Smooth muscle cell (in vitro differentiated cells): Measurements from ENCODE around the gene GDF7. TPM values are rescaled to one million over a fixed set of nuclear protein-coding genes. Genes with fewer than 3 reads are reported as not detected.

Experiments used
- DNase-seq: peaks from one replicate; lab custom pipeline; 2025; ENCODE audit not compliant: unreplicated experiment; lab: John Stamatoyannopoulos, UW
- H2AFZ ChIP-seq: fragments of 200-600 bp; sonication (generic); 2 replicates; pipeline ENCODE4 v1.6.0; 2016; ENCODE audit warnings: antibody characterized with exemption, low read depth, mild to moderate bottlenecking
- H3F3A ChIP-seq: fragments of 200-600 bp; sonication (generic); 2 replicates; pipeline ENCODE4 v1.6.0; 2017; ENCODE audit warnings: antibody characterized with exemption, low read depth
- H3K27ac ChIP-seq: fragments of 200-600 bp; sonication (generic); 2 replicates; pipeline ENCODE4 v1.5.1; 2016; ENCODE audit warnings: low read depth, mild to moderate bottlenecking
- H3K27me3 ChIP-seq: fragments of 200-600 bp; sonication (generic); 2 replicates; pipeline ENCODE4 v1.6.1; 2016; ENCODE audit warnings: low read depth, mild to moderate bottlenecking
- H3K36me3 ChIP-seq: fragments of 200-600 bp; sonication (generic); 2 replicates; pipeline ENCODE4 v1.5.1; 2016; ENCODE audit warnings: low read depth
- H3K4me1 ChIP-seq: fragments of 200-600 bp; sonication (generic); 2 replicates; pipeline ENCODE4 v1.5.1; 2016; ENCODE audit warnings: low read depth
- H3K4me2 ChIP-seq: fragments of 200-600 bp; sonication (generic); 2 replicates; pipeline ENCODE4 v1.6.0; 2016; ENCODE audit warnings: mild to moderate bottlenecking
- H3K4me3 ChIP-seq: fragments of 200-600 bp; sonication (generic); 2 replicates; pipeline ENCODE4 v1.5.1; 2016; ENCODE audit warnings: mild to moderate bottlenecking
- H3K79me2 ChIP-seq: fragments of 200-600 bp; sonication (generic); 2 replicates; pipeline ENCODE4 v1.6.0; 2016; ENCODE audit warnings: low read depth, mild to moderate bottlenecking
- H3K9ac ChIP-seq: fragments of 200-600 bp; sonication (generic); 2 replicates; pipeline ENCODE4 v1.6.0; 2016; ENCODE audit warnings: low read depth
- H3K9me3 ChIP-seq: fragments of 200-600 bp; sonication (generic); replicated peaks from 2 replicates; pipeline ENCODE4 v1.5.1; 2016; ENCODE audit warnings: low read depth
- H4K20me1 ChIP-seq: fragments of 200-600 bp; sonication (generic); 2 replicates; pipeline ENCODE4 v1.6.0; 2016; ENCODE audit warnings: low read depth
- WGBS: methylation state at CpG from one replicate; pipeline ENCODE4 v1.1.7; 2016; ENCODE audit warnings: low lambda C conversion rate; 5-methylcytosine and 5-hydroxymethylcytosine counted together
- polyA plus RNA-seq: library from polyadenylated mRNA; unstranded; fragments of >200 nt; fragmentation: Nextera tagmentation; extraction: Ambion mirVana; gene quantifications from 2 replicates; pipeline ENCODE4 v1.2.1, GENCODE V29; 2016
- total RNA-seq: library from RNA; depleted of rRNA; stranded (reverse); fragments of >200 nt; gene quantifications from 2 replicates; pipeline ENCODE4 v1.2.3, GENCODE V29; 2014
- TF ChIP-seq, protein P1 (sequence below): fragments of 200-600 bp; sonication (generic); IDR thresholded peaks from 2 replicates; pipeline ENCODE4 v1.5.1; 2017; ENCODE audit warnings: borderline replicate concordance, mild to moderate bottlenecking, antibody characterized with exemption; ENCODE audit not compliant: insufficient read depth, poor library complexity, severe bottlenecking

Gene GDF7
- total and polyA plus RNA-seq, 2 experiments from 2014 or later = under 0.01 TPM; not detected in 1

DNA sequence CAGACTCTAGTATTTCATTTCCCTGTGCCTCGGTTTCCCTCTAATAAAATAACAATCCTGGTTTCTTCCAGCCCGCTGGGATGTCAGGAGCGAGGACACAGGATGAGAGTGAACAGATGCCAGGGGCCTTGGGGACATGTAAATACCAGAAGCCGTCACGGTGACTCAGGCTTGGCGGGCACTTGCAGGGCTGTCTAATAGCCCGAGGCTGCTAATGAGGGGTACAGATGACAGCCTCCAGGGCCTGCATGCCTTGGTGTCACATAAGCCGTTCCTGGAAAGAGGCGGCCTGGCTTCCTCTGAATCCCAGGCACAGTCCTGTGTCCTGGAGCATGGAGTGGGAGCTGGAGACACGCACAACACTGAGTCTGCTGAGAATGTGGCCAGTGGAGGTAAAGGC, 44.2 kb upstream of the GDF7 start:
- H3K36me3 ChIP-seq = no peaks in the 10 kb centered on the region
- H4K20me1 ChIP-seq = no peaks in the 10 kb centered on the region
- H3K4me2 ChIP-seq = peak overlapping the region; percentile 1
- peak overlapping the region; percentile 31 for H3K27ac ChIP-seq
- H3K9ac ChIP-seq = no peak overlapping the region
- no peak for DNase-seq
- H2AFZ ChIP-seq = no peak overlapping the region
- H3K79me2 ChIP-seq = no peaks in the 10 kb centered on the region
- TF ChIP-seq, protein P1, sequence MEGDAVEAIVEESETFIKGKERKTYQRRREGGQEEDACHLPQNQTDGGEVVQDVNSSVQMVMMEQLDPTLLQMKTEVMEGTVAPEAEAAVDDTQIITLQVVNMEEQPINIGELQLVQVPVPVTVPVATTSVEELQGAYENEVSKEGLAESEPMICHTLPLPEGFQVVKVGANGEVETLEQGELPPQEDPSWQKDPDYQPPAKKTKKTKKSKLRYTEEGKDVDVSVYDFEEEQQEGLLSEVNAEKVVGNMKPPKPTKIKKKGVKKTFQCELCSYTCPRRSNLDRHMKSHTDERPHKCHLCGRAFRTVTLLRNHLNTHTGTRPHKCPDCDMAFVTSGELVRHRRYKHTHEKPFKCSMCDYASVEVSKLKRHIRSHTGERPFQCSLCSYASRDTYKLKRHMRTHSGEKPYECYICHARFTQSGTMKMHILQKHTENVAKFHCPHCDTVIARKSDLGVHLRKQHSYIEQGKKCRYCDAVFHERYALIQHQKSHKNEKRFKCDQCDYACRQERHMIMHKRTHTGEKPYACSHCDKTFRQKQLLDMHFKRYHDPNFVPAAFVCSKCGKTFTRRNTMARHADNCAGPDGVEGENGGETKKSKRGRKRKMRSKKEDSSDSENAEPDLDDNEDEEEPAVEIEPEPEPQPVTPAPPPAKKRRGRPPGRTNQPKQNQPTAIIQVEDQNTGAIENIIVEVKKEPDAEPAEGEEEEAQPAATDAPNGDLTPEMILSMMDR = no peak
- no peaks in the 10 kb centered on the region for H3K27me3 ChIP-seq
- H3K9me3 ChIP-seq = no peaks in the 10 kb centered on the region
- no peak overlapping the region for H3K4me3 ChIP-seq
- H3F3A ChIP-seq = peaks cover 17% of the 10 kb centered on the region
- 33% methylated on average over 10 of the region's 10 CpGs for WGBS
- H3K4me1 ChIP-seq = peaks cover 11% of the 10 kb centered on the region

DNA sequence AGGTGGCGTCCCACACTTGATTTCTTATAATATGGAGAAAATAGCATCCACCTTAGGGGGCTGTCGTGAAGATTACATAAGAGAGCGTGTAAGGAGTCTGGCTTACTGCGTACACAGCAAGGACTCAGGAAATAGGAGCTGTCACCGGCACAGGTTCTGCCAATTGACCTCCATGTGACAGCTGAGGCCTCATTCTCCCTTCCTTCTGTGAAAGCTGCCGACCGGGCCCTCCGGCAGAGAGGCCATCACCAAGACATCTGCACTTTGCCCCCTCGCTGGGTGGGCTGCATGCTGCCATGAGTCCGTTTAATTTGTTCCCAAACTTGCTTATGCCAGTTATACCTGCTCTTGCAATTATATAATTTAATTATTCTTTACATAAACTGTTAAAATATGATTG, 43.7 kb upstream of the GDF7 start:
- Histone ChIP-seq H4K20me1 (no peaks in the 10 kb centered on the region), H3K36me3 (no peaks in the 10 kb centered on the region), H3K27ac (peak overlapping the region; percentile 31), H2AFZ (no peak overlapping the region), H3K4me3 (no peak overlapping the region), H3K27me3 (no peaks in the 10 kb centered on the region), H3K9me3 (no peaks in the 10 kb centered on the region), H3K4me2 (no peak overlapping the region), H3K79me2 (no peaks in the 10 kb centered on the region), H3K4me1 (peaks cover 7% of the 10 kb centered on the region), H3K9ac (no peak overlapping the region), H3F3A (peaks cover 13% of the 10 kb centered on the region)
- TF ChIP-seq, protein P1 = no peak
- no peak for DNase-seq
- 88% methylated on average over 10 of the region's 10 CpGs for WGBS

DNA sequence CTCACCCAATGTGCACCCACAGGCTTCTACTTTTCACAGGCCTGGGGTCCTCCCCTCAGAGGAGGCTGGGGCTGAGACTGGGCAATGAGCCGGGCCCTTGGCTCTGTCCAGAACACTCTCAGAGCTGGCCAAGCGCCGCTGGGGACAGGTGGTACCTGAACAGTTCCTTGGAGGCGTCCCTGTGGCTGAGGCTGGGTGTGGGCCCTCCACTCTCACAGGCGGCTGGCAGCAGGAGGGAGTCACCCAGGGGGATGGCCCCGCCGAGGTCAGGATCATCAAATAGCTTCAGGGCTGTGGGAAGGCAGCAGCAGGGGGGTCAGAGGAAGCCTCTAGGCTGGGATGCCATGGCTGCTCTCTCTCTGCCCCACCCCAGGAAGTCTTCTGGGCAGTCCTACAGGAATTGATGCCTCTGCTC, 43.2 kb upstream of the GDF7 start:
- Histone ChIP-seq H3K9ac (no peak overlapping the region), H3F3A (peaks cover 8% of the 10 kb centered on the region), H3K9me3 (no peaks in the 10 kb centered on the region), H3K4me1 (peaks cover 3% of the 10 kb centered on the region), H4K20me1 (no peaks in the 10 kb centered on the region), H2AFZ (no peak overlapping the region), H3K4me3 (no peak overlapping the region), H3K4me2 (no peak overlapping the region), H3K79me2 (no peaks in the 10 kb centered on the region), H3K36me3 (no peaks in the 10 kb centered on the region), H3K27me3 (no peaks in the 10 kb centered on the region), H3K27ac (peak overlapping the region; percentile 31)
- DNase-seq = no peak
- 99% methylated on average over 7 of the region's 7 CpGs for WGBS
- TF ChIP-seq, protein P1 = no peak

DNA sequence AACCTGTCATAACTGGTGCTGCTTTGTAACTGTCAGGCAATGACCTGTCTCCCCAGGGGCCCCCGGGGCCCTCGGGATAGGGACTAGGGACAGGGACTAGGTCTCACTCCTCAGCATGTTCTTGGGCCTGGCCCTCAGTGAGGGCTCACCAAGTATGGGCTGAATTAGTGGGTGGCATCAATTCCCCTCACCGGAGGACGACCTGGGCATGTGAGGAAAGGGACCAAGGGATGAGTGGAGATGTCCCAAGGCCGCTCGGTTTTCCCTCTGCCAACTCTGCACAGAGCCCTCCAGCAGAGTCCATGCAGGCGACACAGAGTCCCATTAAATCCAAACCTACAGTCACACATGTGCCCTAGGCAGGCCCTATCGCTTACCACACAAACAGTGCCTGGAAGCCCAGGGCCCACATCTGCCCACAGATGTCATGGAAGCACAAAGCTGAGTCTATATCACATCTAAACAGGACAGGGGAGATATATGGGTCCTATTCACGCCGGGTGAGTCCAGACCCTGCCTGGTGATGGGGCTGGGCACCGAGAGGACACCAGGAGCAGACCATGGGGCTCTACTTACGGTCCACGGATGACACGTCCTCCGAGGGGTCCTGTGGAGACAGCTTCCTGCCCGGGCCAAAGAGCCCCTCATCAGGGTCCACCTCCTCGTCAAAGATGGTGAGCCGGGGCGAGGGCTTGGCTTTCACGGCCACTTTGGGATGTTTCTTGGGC, 42.6 kb upstream of the GDF7 start:
- TF ChIP-seq, protein P1 = no peak
- Histone ChIP-seq H3K9me3 (no peaks in the 10 kb centered on the region), H3K4me1 (peaks cover 3% of the 10 kb centered on the region), H3K4me2 (no peak overlapping the region), H3F3A (peaks cover 6% of the 10 kb centered on the region), H3K4me3 (no peak overlapping the region), H3K36me3 (no peaks in the 10 kb centered on the region), H3K79me2 (no peaks in the 10 kb centered on the region), H2AFZ (no peak overlapping the region), H3K9ac (no peak overlapping the region), H3K27ac (no peak overlapping the region), H4K20me1 (no peaks in the 10 kb centered on the region), H3K27me3 (no peaks in the 10 kb centered on the region)
- 91% methylated on average over 20 of the region's 20 CpGs for WGBS
- DNase-seq = no peak
